Measurements from ENCODE around the gene ARVCF. TPM values are rescaled to one million over a fixed set of nuclear protein-coding genes. Genes with fewer than 3 reads are reported as not detected.

ARVCF gene
- total and polyA plus RNA-seq, 8 donors: 3.5 to 51.3 (median 13.6) TPM

DNA sequence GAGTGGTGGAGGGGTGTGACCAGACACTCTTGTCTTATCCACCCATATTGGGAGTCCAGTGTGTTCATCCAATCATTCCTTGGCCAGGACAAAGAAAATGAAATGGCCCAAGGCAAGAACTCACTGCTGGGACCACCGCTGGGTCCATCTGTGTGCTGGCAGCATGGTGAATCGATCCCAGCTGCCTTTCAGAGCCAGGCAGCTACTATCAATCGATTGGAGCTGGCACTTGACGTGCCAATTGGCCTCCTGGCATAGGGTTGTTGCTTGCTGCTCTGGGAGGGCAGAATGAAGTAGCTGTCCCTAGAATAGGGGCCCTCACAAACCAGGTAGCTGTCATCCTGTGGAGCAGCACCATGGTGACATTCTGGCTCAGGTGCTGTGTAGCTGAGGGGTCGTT, 1.4 kb upstream of the ARVCF start:
- Histone ChIP-seq H3K27ac (no peak overlapping the region), H3K36me3 (peaks cover 0 to 4% (median 0%) of the 10 kb centered on the region in 4 donors), H3K27me3 (peaks cover 0 to 17% (median 5%) of the 10 kb centered on the region in 3 donors), H3K4me3 (peak overlapping the region in 1 of 4 donors; percentile 89), H3K4me1 (peaks cover 26 to 64% (median 57%) of the 10 kb centered on the region in 4 donors), H3K9me3 (no peaks in the 10 kb centered on the region)
- DNase-seq: no peak
- WGBS, 5 donors: 83 to 87% (median 85%) methylated on average over 3 to 5 of the region's 5 CpGs
- TF ChIP-seq, protein P1, sequence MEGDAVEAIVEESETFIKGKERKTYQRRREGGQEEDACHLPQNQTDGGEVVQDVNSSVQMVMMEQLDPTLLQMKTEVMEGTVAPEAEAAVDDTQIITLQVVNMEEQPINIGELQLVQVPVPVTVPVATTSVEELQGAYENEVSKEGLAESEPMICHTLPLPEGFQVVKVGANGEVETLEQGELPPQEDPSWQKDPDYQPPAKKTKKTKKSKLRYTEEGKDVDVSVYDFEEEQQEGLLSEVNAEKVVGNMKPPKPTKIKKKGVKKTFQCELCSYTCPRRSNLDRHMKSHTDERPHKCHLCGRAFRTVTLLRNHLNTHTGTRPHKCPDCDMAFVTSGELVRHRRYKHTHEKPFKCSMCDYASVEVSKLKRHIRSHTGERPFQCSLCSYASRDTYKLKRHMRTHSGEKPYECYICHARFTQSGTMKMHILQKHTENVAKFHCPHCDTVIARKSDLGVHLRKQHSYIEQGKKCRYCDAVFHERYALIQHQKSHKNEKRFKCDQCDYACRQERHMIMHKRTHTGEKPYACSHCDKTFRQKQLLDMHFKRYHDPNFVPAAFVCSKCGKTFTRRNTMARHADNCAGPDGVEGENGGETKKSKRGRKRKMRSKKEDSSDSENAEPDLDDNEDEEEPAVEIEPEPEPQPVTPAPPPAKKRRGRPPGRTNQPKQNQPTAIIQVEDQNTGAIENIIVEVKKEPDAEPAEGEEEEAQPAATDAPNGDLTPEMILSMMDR (IDR thresholded peaks at IDR 0.05): no peak
- TF ChIP-seq EP300 (IDR thresholded peaks at IDR 0.05): no peak
- TF ChIP-seq POLR2A (IDR thresholded peaks at IDR 0.05): no peak
- no peak for TF ChIP-seq POLR2AphosphoS5 (IDR thresholded peaks at IDR 0.05)
- intact Hi-C loops (cut with DNase I; ENCODE audit: low total_unique reads): no loop called here

- WGBS, 5 donors: 50 to 61% (median 56%) methylated on average over 9 of the region's 9 CpGs
- no peaks in the 10 kb centered on the region for H3K36me3 ChIP-seq
- H3K27ac ChIP-seq: no peak overlapping the region
- H3K9me3 ChIP-seq: no peaks in the 10 kb centered on the region
- peak in 1 of 2 donors; percentile 3 for DNase-seq
- peaks cover 22 to 63% (median 52%) of the 10 kb centered on the region in 4 donors for H3K4me1 ChIP-seq
- intact Hi-C loops (cut with DNase I; ENCODE audit: low total_unique reads): no loop called here
- TF ChIP-seq POLR2A (IDR thresholded peaks at IDR 0.05) (no peak), EP300 (IDR thresholded peaks at IDR 0.05) (no peak), POLR2AphosphoS5 (IDR thresholded peaks at IDR 0.05) (no peak)
- TF ChIP-seq, protein P1 (IDR thresholded peaks at IDR 0.05): no peak
- H3K27me3 ChIP-seq: peaks cover 0 to 17% (median 5%) of the 10 kb centered on the region in 3 donors
- peak overlapping the region; percentile 80 to 89 (median 82) for H3K4me3 ChIP-seq
Measured at GRCh38 chr22:20017622-20017958, 967 bp upstream of the ARVCF start.

DNA sequence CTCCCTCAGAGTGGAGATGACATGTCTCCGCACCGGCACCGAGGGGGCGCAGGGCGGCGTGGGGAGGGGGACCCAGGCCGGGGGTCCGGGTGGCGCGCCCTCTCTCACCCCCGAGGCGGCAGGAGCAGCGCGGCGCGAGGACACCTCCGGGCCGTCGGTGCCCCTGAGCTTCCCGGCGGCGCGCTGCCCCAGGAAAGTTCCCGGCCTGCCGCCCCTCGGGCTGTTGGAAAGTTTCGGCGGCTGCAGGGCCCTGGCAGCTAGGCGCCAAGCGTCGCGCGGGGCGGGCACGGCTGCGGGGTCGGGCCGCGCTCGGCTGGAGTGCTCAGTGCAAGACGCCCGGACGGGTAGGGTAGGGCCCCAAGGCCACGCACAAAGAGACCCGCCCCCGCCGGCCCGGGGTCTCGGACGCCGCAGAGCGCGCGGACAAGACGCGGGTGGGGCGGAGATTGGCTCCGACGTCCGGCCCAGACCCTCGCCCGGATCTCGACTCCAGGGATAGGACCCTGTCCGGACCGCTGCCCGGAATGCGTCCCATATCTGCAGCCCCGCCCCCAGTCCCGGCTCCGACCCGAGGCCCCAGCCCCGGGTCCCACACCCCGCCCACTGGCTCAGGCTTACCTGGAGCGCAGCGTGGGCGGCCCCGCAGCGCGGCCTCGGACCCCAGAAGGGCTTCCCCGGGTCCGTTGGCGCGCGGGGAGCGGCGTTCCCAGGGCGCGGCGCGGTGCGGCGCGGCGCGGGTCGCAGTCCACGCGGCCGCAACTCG, 471 bp downstream of the ARVCF start:
- 1 to 3% (median 1%) methylated on average over 17 to 101 of the region's 101 CpGs for WGBS, 5 donors
- Histone ChIP-seq H3K4me1 (peaks cover 10 to 53% (median 39%) of the 10 kb centered on the region in 4 donors), H3K9me3 (no peaks in the 10 kb centered on the region), H3K36me3 (no peaks in the 10 kb centered on the region), H3K27me3 (peaks cover 0 to 17% (median 5%) of the 10 kb centered on the region in 3 donors), H3K4me3 (peak overlapping the region; percentile 80 to 89 (median 82)), H3K27ac (peak overlapping the region in 4 of 5 donors; percentile 51 to 82 (median 68))
- DNase-seq: peak; percentile 47 to 67
- TF ChIP-seq, protein P1 (IDR thresholded peaks at IDR 0.05): no peak
- TF ChIP-seq POLR2A (IDR thresholded peaks at IDR 0.05): no peak
- no peak for TF ChIP-seq POLR2AphosphoS5 (IDR thresholded peaks at IDR 0.05)
- no peak for TF ChIP-seq EP300 (IDR thresholded peaks at IDR 0.05)
- intact Hi-C loops (cut with DNase I; ENCODE audit: low total_unique reads): no loop called here

DNA sequence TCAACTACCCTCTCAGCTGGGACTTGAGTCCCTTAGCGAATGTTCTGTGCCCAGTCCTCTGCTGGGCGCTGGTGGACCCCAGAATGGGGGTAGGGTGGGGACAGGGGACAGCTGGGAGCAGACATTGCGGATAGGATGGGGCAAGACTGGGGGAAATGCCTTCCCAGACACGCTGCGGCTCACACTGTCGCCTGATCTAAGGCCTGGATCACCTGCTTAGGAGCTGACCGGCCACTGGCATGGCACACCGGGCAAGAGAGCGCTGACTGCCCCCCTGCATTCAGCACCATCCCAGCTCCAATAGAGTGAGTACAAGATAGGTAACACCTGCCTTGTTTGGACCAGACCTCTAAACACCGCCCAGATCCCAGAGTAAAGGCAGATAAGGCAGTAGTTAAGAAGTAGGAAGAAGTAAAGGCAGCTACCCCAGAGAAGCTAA, 1.4 kb downstream of the ARVCF start:
- intact Hi-C loops (cut with DNase I; ENCODE audit: low total_unique reads): no loop called here
- Histone ChIP-seq H3K27me3 (peaks cover 0 to 17% (median 5%) of the 10 kb centered on the region in 3 donors), H3K36me3 (no peaks in the 10 kb centered on the region), H3K9me3 (no peaks in the 10 kb centered on the region), H3K27ac (peak overlapping the region in 1 of 5 donors; percentile 82), H3K4me1 (peaks cover 6 to 49% (median 34%) of the 10 kb centered on the region in 4 donors), H3K4me3 (peak overlapping the region in 3 of 4 donors; percentile 82 to 89 (median 83))
- 45 to 82% (median 68%) methylated on average over 10 of the region's 10 CpGs for WGBS, 5 donors
- TF ChIP-seq, protein P1 (IDR thresholded peaks at IDR 0.05): no peak
- no peak for TF ChIP-seq POLR2A (IDR thresholded peaks at IDR 0.05)
- no peak for TF ChIP-seq EP300 (IDR thresholded peaks at IDR 0.05)
- no peak for TF ChIP-seq POLR2AphosphoS5 (IDR thresholded peaks at IDR 0.05)
- DNase-seq: no peak
